Measurements from ENCODE around the gene TSHZ2.
"Not testable (repeated sequence)": the region's sequence is repeated elsewhere in the genome, so short reads cannot be mapped to it uniquely, and the experiment has no call there.

The TSHZ2 gene

DNA sequence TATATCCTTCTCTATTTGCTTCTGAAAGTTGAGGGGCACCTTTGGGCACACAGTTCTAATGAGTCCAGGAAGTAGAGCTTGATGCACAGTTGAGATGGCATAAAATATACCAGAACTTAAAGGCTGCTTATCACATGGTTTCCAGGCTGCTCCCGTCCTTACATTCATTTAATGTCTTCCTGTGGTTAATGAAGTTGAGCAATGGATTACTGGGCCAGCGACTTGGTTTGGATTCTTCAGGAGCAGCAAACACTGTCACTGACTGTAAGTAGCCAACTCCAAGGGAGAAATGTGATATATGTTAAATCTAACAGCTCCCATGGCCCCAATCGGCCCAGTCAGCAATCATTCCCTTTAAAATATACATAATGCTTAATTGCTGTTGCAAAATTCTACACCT is 9.0 kb upstream of the TSHZ2 start:
- DNase-seq = no peak

DNA sequence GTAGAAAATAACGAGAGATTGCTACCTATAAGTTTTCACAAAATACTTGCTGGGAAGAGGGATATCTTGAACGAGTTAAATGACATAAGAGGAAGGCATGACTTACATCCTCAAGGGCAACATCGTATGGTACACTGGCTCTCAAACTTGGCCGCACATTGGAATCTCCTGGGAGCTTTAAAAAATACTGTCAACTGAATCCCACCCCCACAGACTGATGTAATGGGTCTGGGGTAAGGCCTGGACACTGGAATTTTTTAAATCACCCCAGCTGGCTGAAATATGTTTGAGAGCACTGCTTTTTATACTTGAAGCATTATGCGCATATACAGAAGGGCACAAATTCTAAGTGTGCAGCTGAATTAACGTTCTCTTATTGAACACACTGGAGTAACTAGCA is 8.0 kb upstream of the TSHZ2 start:
- no peak for DNase-seq

DNA sequence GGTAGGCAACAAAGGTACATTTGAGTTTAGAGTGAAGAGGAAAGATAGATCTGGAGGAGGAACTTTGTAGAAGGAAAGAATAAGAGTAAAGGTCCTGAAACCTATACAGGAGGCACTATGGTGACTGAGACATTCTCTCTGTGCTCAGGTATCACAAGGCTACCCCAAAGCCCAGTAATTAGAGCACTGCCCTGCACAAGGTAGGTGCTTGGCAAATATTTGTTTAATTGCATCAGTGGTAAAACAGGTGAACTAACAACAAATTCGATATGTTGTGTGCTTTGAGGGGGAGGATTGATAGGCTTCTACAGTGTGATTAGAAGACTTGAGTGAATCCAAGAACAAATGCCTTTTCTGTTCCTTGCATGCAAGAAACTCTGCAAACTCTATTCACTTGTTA is 6.8 kb upstream of the TSHZ2 start:
- DNase-seq = no peak

GRCh38 chr20:52965819-52966218 is 6.3 kb upstream of the TSHZ2 start:
- DNase-seq = no peak

DNA sequence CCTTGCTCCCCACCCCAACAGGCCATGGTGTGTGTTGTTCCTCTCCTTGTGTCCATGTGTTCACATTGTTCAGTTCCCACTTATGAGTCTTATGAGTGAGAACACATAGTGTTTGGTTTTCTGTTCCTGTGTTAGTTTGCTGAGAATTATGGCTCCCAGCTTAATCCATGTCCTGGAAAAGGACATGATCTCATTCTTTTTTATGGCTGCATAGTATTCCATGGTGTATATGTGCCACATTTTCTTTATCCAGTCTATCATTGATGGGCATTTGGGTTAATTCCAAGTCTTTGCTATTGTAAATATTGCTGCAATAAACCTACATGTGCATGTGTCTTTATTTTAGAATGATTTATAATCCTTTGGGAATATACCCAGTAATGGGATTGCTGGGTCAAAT is 5.6 kb upstream of the TSHZ2 start:
- not testable (repeated sequence) for DNase-seq

DNA sequence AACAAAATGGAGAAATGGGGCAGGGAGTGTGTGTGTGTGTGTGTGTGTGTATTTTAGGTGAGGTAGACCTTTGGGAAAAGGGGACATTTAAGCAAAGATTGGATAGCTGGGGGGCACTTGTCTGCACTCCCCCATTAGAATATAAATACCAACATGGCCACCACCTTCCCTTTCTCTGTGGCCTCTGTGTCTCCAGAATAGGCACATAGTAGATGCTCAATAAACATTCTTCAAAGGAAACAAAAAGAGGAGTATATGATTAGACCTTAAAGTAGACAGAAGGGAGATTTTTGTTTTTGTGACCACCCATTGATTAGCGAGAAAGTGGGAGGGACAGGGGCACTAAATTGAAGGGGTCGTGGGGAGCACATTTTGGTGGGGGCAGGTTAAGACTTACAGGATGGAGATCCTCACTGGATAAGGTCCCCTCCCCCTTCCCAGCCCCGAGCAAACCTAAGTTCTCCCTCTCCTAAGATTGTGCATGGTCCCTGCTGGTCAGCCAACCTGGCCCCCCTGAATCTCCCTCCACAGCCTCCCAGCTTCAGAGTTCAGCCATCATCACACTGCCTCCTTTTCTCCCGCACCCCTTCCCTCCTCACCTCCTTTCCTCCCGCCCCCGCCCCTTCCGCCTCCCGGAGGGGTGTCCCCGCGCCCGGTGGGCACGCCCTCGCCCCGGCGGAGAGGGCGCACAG is 514 bp upstream of the TSHZ2 start:
- no peak for DNase-seq

DNA sequence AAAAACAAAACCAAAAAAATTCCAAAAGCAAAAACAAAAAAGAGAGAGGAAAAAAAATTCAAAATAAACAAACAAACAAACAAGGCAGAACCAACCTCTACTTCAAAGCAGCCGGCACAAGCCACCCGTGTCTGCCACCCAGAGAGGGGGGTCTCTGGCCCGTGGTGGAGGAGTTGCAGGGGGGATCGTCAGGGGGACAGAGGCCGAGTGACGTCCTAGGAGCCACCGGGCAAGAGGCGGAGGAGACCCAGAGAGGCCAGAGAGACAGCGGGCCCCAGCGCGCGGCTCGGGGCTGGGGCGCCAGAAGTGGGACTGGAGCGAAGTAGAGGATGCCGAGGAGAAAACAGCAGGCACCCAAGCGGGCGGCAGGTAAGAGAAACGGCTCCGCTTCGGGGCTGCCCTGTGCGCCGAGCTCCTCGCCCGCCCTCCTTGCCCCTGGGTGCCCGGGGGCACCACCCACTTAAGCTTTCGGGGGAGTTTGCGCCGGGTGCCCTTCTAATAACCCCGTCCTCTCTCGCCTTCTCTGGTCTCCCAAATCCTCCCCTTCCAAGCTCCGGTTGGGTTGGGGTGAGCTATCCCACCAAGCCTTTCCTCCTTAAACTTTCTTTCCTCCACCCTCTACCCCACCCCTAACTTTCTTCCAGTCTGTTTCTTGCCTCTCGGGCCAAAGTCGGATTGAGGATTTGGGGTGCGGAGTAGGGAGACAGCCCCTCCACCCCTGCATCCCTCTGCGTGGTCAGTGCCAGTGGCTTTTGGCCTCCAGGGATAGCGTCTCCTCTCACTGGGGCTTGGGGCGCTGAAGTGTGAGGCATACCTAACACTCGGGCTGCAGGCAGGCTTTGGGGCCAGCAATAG is 1.0 kb downstream of the TSHZ2 start:
- no peak for DNase-seq

GRCh38 chr20:52974179-52974594 is 2.0 kb downstream of the TSHZ2 start:
- DNase-seq = no peak

- DNase-seq = no peak
Measured at GRCh38 chr20:52975029-52975732, 3.0 kb downstream of the TSHZ2 start.

DNA sequence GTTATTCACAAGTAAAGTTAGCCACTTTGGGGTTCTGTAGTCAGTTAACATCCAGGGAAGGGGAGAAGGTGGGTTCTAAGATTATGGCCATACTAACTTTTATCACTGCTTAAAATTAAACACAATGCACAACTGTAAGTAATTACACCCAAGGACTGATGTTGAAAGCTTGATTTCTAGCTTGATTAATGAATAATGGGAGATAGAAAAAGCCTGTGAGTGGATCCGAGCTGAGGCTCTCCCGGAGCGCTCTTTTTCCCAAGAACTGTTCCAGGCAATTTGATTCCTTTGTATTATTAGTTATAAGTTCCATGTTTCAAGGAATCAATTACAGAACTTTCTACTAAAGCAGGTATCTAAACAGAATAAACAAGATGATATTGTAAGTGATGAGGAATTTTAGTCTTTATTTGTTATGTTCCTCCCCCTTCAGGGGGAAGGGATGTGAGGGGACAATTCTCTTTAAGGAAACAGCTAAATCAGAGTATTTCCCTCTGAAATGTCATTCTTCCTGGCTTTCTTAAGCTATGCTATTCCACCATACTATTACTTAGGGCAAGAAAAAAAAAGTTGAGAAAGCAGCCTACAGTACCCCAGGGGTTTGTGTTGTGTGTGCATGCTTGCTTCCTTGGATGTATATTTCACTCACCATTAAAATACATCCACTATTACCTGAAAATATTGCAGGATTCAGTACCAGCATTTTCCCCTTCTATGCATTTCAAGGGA is 3.8 kb downstream of the TSHZ2 start:
- no peak for DNase-seq

- DNase-seq = no peak
Measured at GRCh38 chr20:52978851-52979250, 6.7 kb downstream of the TSHZ2 start.

GRCh38 chr20:52981051-52981450 is 8.9 kb downstream of the TSHZ2 start:
- no peak for DNase-seq

GRCh38 chr20:52983726-52984450 is 11.7 kb downstream of the TSHZ2 start:
- no peak for DNase-seq

- no peak for DNase-seq
Measured at GRCh38 chr20:52984451-52984810, 12.3 kb downstream of the TSHZ2 start.

GRCh38 chr20:52985687-52986086 is 13.5 kb downstream of the TSHZ2 start:
- DNase-seq = no peak

- no peak for DNase-seq
Measured at GRCh38 chr20:52987295-52987694, 15.1 kb downstream of the TSHZ2 start.

- DNase-seq = no peak
Measured at GRCh38 chr20:52991830-52992229, 19.7 kb downstream of the TSHZ2 start.

DNA sequence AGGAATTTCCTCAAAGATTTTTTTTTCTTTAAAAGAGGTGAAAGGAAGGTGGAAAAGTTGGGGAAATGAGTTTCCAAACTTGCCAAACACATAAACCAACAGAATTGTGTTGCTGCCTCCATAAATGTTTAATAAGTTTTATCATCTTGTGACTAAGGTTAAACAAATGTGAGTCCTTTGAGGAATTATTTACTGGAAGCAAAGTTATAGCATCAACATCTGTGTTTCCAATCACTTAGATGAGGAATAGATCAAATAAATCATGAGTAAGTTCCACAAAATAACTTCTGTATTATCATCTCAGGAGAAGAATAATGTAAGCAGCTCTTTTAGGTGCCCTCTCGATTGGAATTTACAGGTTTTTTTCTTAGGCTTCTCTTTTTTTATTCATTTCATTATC is 20.5 kb downstream of the TSHZ2 start:
- no peak for DNase-seq

DNA sequence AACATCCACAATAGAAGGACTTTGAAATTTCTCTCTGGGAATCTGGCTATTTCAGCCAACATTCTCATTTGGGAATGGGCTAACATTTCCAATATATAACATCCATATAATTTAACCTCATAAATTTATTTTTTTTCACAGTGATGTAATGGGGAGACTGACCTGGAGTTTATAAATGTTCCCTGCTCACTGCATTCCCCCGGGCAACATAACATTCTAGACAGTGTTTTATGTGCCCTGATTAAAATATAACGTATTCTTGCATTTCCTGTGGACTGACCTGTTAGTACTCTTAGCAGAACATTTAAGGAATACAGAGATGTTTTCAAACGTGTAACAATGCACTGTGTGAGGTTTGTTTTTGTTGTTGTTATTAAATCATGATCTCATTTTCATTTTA is 20.9 kb downstream of the TSHZ2 start:
- DNase-seq = no peak

GRCh38 chr20:52994184-52994970 is 22.2 kb downstream of the TSHZ2 start:
- no peak for DNase-seq

DNA sequence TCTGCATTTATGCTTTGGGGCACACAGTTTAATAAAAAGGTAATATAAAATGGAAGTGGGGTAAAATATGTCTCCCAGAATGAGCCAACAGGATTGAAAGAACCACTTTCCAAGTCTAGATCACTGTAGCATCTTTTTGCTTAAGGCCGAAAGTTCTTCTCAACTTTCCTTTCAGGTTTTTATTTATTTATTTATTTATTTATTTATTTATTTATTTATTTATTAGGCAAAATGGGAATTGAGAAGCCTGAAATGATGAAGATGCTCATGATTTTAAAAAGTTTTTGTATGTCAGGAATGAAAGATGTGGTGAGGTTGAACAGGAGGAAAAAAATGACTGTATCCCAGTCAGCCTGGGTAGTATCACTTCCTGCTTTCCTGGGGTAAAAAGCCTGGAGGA is 24.0 kb downstream of the TSHZ2 start:
- DNase-seq = no peak

GRCh38 chr20:52996658-52997057 is 24.5 kb downstream of the TSHZ2 start:
- DNase-seq = no peak
